Subcutaneous abdominal adipose tissue (tissue), 5 donors: ENCODE data around the gene LRRC63.
"Not testable (repeated sequence)": the region's sequence is repeated elsewhere in the genome, so short reads cannot be mapped to it uniquely, and the experiment has no call there.

Experiments
- H3K27ac ChIP-seq: one replicate; pipeline ENCODE4 v1.7.0; 2013; ENCODE audit warnings: low read depth, mild to moderate bottlenecking, inconsistent platforms, low read length, moderate library complexity
- H3K27me3 ChIP-seq, 5 donors: one replicate each; pipeline ENCODE4 v1.7.0; 2013; ENCODE audit warnings: low read length in 5 of 5, inconsistent platforms in 1 of 5; ENCODE audit not compliant: control insufficient read depth in 5 of 5, insufficient read depth in 4 of 5
- H3K36me3 ChIP-seq, 5 donors: one replicate each; pipeline ENCODE4 v1.7.0; 2013; ENCODE audit warnings: low read length in 5 of 5; ENCODE audit not compliant: control insufficient read depth in 5 of 5, insufficient read depth in 5 of 5
- H3K4me1 ChIP-seq, 5 donors: one replicate each; pipeline ENCODE4 v1.7.0; 2013; ENCODE audit warnings: low read length in 5 of 5, mild to moderate bottlenecking in 3 of 5, moderate library complexity in 1 of 5; ENCODE audit not compliant: control insufficient read depth in 5 of 5, insufficient read depth in 5 of 5
- H3K4me3 ChIP-seq, 5 donors: one replicate each; pipeline ENCODE4 v1.7.0; 2013; ENCODE audit warnings: low read length in 5 of 5, low read depth in 1 of 5
- H3K9ac ChIP-seq, 5 donors: one replicate each; pipeline ENCODE4 v1.7.0; 2013; ENCODE audit warnings: low read length in 5 of 5, mild to moderate bottlenecking in 4 of 5, moderate library complexity in 3 of 5
- H3K9me3 ChIP-seq, 5 donors: one replicate each; pipeline ENCODE4 v1.7.0; 2013; ENCODE audit warnings: low read length in 5 of 5; ENCODE audit not compliant: control insufficient read depth in 5 of 5
- donor health status: healthy.
- donor health status: healthy.
- donor health status: healthy.
- donor health status: healthy.
- donor health status: healthy.

The LRRC63 gene

GRCh38 chr13:46283912-46284824 lies 72.4 kb downstream of the LRRC63 start:
- not testable (repeated sequence) for H3K36me3 ChIP-seq, H3K9me3 ChIP-seq, H3K27me3 ChIP-seq, H3K4me3 ChIP-seq, H3K27ac ChIP-seq, H3K4me1 ChIP-seq, H3K9ac ChIP-seq

DNA sequence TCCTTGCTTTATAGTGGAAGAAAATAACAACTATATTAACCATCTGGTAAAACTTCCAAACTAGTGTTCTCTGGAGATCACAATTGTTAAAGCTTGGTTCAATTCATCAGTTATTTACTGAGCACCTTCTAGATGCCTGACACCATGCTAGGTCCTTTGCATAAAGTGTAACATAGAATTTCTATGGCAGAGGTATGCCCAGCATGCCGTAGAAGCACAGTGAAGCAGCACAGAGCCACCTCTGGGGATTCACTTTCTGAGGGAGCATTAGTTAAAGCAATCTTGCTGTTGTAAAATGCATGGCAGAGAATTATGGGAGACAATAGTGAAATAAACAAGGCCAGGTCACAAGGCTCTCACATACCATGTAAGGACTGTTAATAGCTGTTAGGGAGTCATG lies 75.2 kb downstream of the LRRC63 start:
- H3K27me3 ChIP-seq = no peaks in the 10 kb centered on the region
- H3K9ac ChIP-seq = no peak overlapping the region
- no peaks in the 10 kb centered on the region for H3K9me3 ChIP-seq
- no peaks in the 10 kb centered on the region for H3K36me3 ChIP-seq
- H3K4me1 ChIP-seq = peaks cover 0 to 4% (median 0%) of the 10 kb centered on the region in 5 donors
- H3K4me3 ChIP-seq = no peak overlapping the region
- H3K27ac ChIP-seq = no peak overlapping the region

GRCh38 chr13:46288570-46289259 lies 77.0 kb downstream of the LRRC63 start:
- no peak overlapping the region for H3K9ac ChIP-seq
- no peaks in the 10 kb centered on the region for H3K36me3 ChIP-seq
- H3K27ac ChIP-seq = no peak overlapping the region
- no peak overlapping the region for H3K4me3 ChIP-seq
- H3K4me1 ChIP-seq = peaks cover 0 to 4% (median 0%) of the 10 kb centered on the region in 5 donors
- H3K27me3 ChIP-seq = no peaks in the 10 kb centered on the region
- no peaks in the 10 kb centered on the region for H3K9me3 ChIP-seq

DNA sequence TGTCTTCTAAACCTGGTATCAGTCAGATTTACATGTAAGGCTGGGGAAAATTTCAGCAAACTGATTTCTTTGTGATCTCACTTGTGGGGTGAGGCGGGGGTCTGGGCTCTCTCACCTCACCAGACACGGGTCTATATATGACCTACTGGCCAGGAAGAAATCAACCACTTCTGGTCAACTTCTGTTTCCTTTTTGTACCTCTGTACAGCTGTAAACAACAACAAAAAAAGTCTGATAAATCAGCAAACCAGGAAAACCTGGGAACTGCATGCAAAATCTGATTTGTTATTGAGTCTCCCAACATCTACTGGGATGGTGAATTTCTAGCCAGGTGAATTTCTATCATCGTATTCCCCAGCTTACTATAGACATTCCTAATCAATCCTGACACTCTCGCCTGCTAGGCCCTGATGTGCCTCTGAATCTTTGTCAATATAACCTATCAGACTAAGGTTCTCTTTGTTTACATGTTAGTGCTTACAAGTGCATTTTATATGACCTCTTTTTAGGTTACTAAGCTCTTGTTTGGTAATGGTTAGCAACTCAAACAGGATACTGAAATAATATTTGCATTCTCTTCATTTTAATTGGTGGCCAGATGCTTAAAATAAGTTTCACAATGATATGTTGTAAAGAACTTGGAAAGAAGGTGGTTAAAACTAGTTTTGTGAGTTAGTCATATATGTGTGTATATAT lies 77.7 kb downstream of the LRRC63 start:
- Histone ChIP-seq H3K36me3 (no peaks in the 10 kb centered on the region), H3K9me3 (no peaks in the 10 kb centered on the region), H3K4me3 (no peak overlapping the region)

GRCh38 chr13:46290434-46290833 lies 78.7 kb downstream of the LRRC63 start:
- H3K4me3 ChIP-seq = no peak overlapping the region

More for the DNA sequence above, 77.7 kb downstream of the LRRC63 start:
- Histone ChIP-seq H3K9ac (no peak overlapping the region), H3K4me1 (peaks cover 0 to 4% (median 0%) of the 10 kb centered on the region in 5 donors), H3K27me3 (no peaks in the 10 kb centered on the region), H3K27ac (no peak overlapping the region)

DNA sequence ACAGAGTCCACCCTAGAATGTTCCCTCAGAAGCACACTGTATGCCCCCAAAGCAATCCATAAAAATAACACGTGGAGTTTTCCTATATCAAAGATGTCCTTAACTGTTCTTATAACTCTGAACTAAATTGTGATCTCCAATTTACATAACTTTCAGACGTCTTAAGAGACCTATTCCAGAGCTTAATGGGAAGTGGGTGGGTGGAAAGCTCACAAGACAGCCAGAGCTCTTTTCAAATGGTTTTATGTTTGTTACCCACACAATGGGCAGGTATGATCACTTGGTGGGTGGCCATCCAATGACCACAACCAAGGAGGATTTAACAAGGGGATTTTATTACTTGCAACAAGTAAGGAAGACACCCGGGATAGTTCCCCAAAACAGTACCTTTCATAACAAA lies 81.7 kb downstream of the LRRC63 start:
- Histone ChIP-seq H3K27me3 (no peaks in the 10 kb centered on the region), H3K4me1 (peaks cover 4 to 32% (median 29%) of the 10 kb centered on the region in 5 donors), H3K9ac (no peak overlapping the region), H3K36me3 (no peaks in the 10 kb centered on the region), H3K27ac (no peak overlapping the region), H3K9me3 (no peaks in the 10 kb centered on the region), H3K4me3 (no peak overlapping the region)

More at GRCh38 chr13:46290434-46290833, 78.7 kb downstream of the LRRC63 start:
- no peaks in the 10 kb centered on the region for H3K27me3 ChIP-seq
- no peaks in the 10 kb centered on the region for H3K36me3 ChIP-seq
- no peak overlapping the region for H3K9ac ChIP-seq
- peaks cover 0 to 9% (median 4%) of the 10 kb centered on the region in 5 donors for H3K4me1 ChIP-seq
- no peak overlapping the region for H3K27ac ChIP-seq
- H3K9me3 ChIP-seq = no peaks in the 10 kb centered on the region

DNA sequence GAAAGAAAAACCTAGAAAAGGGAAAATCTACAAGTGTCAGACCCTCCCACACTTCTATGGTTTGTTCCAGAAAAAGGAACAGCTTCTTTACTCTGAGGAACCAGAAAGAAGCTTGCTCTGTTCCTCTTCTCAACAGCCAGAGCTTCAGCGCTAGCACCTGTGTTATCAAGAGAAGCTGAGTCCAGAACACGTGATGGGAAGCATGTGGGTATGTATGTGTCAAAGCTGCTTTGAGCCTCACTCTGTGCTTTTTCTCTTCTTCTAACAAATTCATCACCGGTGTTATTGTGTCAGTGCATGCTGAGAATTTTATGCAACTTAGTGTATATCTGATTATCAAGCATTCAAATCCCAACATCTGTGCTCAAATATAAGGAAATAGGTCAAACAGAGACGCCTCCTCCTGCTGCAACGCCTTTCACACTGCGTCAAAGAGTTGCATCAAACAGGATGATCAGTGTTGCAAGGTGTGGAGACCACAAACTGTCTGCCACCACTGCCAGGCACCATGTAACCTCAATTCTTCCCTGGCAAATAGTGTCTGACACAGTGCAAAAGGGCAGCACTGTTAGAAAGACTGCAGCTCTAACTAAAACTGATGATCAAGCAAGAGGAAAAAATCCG lies 83.9 kb downstream of the LRRC63 start:
- Histone ChIP-seq H3K36me3 (no peaks in the 10 kb centered on the region), H3K9me3 (no peaks in the 10 kb centered on the region), H3K4me1 (peaks cover 4 to 31% (median 28%) of the 10 kb centered on the region in 5 donors), H3K27ac (peak overlapping the region; percentile 84), H3K4me3 (peak overlapping the region in 1 of 5 donors; percentile 23), H3K9ac (peak overlapping the region in 1 of 5 donors; percentile 13), H3K27me3 (no peaks in the 10 kb centered on the region)

GRCh38 chr13:46296115-46296822 lies 84.5 kb downstream of the LRRC63 start:
- H3K9ac ChIP-seq = peak overlapping the region in 1 of 5 donors; percentile 6
- H3K9me3 ChIP-seq = no peaks in the 10 kb centered on the region
- H3K4me3 ChIP-seq = peak overlapping the region in 2 of 5 donors; percentile 2 to 5
- H3K27ac ChIP-seq = peak overlapping the region; percentile 84
- H3K4me1 ChIP-seq = peaks cover 4 to 31% (median 28%) of the 10 kb centered on the region in 5 donors
- H3K27me3 ChIP-seq = no peaks in the 10 kb centered on the region
- no peaks in the 10 kb centered on the region for H3K36me3 ChIP-seq

- H3K9ac ChIP-seq = peak overlapping the region in 1 of 5 donors; percentile 6
- H3K27ac ChIP-seq = peak overlapping the region; percentile 84
- no peaks in the 10 kb centered on the region for H3K36me3 ChIP-seq
- peaks cover 4 to 31% (median 28%) of the 10 kb centered on the region in 5 donors for H3K4me1 ChIP-seq
- H3K4me3 ChIP-seq = no peak overlapping the region
- H3K9me3 ChIP-seq = no peaks in the 10 kb centered on the region
- H3K27me3 ChIP-seq = no peaks in the 10 kb centered on the region
Measured at GRCh38 chr13:46296921-46297320, 85.2 kb downstream of the LRRC63 start.
